Stimulated activated CD8-positive, alpha-beta memory T cell treated with anti-CD3 and anti-CD28 coated beads, Interleukin-12 subunit alpha, Interleukin-12 subunit beta, amount 100 ng/mL, for 4 hours (primary cell): ENCODE data around the gene GMDS.

Source experiments
- DNase-seq: peaks from one replicate; pipeline ENCODE4 v3.0.0-alpha.2; 2020; ENCODE audit warnings: low read depth

Gene GMDS

DNA sequence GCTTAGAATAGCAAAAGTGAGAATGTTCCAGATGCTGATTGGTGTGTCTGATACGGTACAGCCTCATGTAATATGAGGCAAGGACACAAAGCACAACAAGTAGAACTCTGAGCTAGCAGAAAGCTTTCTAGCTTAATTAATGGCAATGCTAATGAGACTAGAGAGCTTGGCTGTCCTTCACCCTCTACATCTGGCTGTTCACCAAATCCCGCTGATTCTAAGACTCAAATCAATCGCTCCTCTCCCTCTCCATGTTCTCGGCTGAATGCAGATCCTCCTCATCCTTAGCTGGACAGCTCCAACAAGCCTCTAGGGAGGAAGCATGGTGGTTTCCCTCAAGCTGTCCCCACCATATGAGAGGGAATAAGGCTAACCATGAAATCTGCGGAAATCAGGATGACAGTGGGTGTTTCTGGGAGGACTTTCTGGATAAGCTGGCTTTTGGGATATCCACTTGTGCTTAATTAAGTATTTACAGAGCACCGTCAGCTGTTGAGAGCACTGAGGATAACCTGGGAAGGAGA is 506.8 kb downstream of the GMDS start:
- no peak for DNase-seq

DNA sequence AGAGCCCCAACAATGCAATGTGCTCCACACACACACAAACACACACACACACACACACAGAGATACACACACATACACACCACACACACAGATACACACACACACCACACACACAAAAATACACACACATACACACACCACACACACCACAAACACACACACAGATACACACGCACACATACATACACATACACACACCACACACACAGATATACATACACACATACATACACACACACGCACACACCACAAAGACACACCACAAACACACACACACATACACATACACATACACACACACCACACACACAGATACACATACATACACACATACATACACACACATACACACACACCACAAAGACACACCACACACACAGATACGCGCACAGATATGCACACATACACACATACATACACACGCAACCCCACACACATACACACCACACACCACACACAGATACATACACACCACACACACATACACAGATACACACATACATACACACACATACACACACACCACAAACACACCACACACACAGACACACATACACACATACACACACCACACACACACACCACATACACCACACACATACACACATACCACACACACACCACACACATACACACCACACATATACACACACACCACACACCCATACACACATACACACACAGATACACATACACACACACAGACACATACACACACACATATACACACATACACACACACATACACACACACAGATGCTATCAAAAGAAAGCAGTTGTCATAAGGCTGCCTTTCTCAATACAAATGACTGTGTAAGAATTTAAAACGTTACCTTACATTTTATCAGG is 507.7 kb downstream of the GMDS start:
- DNase-seq: no peak

DNA sequence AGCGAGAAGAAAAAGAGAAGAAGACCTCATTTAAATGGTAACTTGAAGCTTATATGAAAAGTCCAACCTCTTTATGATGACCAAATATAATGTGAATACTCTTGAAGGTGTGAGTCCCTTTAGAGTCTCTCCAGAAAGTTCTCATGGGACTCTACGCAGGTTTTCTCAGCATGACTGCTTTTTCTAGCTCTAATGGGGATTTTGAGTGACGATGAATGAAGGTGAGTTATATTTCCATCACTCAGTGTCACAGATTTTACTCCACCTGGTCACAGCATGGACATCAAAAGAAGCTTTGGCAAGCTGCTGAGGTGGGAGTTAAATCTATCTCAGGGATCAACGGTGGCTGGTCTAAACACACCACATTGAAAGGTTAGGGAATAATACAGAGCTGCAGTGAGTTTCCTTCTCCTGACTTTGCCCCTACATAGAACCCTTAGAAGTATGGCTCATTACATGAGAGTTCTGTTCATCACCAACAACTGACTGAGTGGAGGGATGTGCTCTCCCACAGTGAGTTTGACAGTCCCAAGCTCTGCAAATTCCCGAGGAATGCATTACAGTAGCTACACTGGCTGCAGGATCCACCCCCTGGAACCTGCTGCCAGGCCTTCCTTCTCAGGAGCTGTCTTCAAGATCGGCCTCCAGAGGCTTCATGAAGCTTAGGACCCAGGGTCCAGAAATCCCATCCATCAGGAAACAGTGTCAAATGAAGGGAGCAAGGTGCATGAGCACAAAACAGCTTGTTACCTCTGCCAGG is 508.9 kb downstream of the GMDS start:
- no peak for DNase-seq

DNA sequence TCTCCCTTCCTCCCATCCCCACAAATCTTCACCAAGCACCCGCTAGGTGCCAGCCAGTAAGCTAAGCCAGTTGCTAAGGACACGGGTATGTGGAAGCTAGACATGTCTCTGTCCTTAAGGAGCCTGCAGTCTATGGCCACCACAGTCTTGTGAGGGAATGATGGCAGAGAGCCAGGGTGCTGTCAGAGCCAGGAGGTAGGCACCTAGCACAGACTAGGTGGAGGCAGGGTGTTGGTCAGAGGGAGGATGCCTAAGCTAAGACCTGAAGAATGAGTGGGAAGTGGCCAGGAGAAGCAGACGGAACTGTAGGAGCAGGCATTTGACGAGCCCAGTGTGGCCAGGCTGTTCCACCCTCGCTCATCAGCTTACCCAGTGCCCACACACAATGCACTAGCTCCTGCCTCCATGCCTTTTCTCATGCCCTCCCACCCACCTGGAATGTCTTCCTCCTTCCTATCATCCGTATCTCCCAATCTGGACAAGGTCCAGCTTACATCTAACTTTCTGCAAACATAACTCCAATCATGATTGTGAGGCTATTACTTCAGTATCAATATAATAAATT is 510.1 kb downstream of the GMDS start:
- DNase-seq: no peak

DNA sequence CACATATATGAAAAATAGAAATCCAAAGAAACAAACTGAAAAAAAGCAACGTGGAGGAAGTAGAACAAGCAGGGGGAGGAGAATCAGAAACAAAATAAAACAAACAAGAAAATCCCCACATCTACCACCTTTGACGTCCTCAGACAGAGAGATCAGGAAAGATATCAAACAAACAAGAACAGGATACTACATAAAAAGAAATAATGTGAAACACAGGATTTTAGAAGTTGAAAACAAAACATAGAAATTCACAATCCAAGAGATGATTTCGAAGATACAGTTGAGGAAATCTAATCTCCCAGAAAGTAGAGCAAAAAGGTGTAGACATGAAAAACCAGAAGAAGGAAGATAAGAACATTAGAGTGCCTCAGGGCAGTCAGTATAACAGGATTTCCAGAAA is 514.5 kb downstream of the GMDS start:
- no peak for DNase-seq

DNA sequence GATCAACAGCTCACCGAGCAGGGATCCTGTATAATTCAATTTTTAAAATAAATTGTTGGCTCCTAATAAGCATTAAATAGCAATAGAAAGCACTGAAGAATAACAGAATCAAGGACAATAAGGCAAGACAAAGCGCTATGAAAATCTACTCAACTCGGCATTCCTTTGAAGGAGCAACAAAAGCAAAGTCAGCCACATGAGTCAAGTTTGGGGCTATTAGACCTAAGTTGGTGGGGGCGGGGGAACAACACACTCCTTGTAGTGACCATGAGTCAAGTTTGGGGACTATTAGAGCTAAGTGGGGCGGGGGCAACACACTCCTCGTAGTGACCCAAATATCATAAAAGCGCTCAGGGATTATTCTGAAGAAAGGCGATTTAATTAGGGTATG is 515.7 kb downstream of the GMDS start:
- DNase-seq: no peak

DNA sequence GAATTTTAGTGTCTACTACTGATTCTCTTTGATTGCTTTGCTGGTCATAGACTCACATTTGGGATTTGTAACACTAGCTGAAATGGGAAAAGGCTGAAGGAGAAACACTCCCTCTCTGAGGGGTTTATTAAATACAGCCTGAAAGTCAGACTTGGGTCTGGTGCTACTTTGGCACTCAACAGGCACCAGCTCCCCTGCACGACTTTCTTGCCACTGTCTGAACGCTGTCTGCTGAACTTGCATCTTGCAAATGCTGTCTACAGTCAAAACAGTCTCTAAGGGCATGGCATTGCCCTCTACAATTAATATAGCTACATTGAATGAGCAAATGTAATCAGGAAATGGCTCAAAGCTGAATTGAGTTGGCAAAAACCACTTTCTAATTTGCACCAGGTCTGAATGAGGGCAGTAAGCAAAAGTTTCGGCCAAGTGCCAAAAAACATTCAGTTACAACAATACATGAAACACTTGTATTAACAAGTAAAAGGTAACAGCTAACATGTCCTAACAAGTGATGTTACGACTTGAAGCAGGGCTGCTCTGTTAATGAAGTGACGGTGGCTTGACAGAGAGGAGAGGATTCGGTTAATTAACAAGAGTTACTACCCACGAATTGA is 516.2 kb downstream of the GMDS start:
- no peak for DNase-seq

DNA sequence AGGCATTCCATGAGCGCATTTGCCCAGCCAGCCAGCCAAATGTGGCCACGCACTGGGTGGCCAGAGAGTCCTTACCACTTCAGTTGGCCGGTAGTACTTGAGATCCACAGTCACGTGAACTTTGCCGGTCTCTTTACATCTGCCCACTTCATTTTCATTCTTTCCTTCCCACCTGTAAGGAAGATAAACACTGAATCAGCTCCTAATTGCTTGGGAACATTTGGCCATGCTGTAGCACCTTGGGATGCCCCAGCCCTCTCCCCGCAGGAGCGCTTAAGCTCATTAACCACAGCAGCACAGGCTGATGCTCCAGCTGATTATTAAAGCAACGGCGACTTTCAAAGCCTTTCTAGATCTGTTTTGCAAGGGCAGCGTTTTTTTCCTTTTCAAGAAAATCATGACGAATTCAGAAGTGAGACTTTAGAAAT is 519.0 kb downstream of the GMDS start:
- no peak for DNase-seq

DNA sequence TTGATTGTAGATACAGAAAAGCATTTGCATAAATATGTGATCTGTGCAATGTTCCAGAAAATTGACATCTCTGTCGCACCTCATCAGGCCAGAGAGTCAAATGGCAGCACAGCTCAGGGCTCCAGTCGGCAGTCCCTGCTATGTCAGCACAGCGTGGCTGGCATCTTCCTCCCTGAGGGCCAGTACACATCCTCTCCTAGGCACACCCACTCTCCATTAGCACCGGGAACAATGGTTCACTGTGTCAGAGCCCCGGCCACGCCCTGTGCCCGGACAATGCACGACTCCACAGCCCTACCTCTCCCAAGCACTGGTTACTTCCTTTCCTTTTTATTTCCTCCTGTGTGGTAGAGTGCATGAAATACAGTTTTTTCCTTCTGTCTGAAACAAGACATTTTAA is 520.8 kb downstream of the GMDS start:
- no peak for DNase-seq

DNA sequence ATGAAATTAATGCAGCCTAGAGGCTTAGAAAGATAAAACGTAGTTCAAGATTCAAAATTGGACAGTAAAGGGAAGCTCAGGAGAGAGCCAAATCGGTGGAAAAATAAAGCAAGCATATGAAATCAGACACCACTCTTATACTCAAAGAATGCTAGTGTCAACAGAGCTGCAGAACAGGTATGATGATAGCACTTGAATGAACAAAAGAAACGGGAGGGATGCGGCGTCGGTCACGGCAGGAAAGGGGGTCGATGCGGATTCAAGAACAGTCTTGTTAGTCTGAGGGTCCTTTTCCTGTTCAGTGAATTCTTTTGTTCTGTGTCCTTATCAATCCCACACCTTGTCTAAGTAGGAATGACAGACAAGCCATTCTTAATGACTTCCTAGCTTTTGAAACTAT is 521.3 kb downstream of the GMDS start:
- no peak for DNase-seq

DNA sequence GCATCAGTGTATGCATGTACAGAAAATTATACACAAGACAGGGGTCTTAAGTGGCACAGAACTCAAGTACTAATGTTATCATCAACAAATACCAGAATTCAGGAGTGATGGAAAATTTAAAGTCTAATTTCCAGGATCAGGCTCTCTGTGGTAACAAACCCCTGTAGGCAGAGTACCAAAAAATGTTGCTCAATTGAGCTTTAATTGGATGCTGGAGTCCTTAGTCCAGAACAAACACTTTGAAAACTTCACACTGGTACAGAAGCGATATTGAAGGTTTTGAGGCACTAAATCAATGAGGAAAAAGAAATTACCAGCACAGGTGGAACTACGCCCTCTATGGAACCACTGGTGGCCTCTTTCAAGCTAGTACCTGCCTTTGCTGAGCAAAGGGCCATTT is 522.6 kb downstream of the GMDS start:
- no peak for DNase-seq

DNA sequence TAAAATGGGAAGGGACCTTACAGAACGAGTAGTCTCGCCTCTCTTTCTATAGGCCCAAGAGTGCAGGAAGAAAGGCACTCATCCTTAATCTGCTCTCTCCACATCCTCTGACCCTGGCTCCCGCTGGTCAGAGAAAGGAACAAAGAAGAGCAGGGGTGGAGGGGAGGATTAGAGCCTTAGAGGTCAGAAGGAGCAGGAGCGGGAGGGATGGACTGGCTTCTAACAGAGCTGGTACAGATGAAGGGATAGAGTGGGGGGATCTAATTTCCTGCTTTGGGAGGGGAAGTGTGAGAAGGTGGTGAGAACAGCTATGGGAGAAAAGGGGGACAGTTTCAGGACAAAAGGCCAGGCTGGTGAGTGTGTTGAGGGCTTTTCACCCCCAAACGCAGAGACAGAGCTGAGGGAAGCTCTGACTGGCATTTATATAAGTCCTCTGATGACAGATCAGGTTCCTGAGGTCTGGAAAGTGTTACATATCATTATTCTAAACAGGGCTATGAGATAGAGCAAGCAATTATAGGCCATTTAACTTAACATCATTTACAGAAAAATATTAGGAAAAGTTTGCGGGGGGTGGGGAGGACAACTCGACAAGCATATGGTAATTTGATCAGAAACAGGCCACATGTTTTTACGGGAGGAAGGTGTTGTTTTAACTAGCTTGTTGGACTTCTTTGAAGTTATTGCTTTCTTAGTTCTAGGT is 524.6 kb downstream of the GMDS start:
- no peak for DNase-seq

DNA sequence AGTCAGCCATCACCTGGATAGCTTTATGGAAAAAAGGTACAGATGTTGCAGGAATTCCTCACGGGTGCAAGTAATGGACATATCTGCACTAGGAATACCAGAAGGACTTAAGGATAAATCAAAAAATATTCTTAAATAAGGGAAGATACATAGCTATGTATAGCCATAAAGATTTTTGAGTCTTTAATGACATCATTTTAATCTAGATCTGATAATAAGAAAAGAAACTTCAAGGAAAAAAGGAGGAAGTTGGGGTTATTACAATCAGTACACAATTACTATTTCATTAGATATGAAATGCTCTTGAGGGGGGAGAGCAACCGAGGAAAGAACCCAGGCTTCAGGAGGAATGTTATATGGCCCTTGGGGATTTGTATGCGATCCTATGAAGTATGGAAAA is 525.5 kb downstream of the GMDS start:
- no peak for DNase-seq

DNA sequence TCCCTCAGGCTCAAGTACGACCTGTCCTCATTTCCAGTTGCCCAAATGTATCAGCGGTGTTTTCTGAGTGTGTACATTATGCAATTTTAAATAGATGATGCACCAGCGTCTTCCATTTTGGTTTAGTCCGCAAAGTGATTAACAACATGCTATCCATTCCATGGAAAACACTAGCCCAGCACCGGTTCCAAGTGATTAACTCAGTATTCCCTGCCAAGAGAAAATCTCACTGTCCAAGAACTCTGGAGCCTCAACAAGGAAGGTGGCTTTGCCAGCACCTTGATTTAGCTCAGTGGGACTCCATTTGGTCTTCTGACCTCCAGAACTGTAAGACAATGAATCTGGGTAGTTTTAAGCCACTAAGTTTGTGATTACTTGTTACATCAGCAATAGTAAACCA is 528.5 kb downstream of the GMDS start:
- no peak for DNase-seq

DNA sequence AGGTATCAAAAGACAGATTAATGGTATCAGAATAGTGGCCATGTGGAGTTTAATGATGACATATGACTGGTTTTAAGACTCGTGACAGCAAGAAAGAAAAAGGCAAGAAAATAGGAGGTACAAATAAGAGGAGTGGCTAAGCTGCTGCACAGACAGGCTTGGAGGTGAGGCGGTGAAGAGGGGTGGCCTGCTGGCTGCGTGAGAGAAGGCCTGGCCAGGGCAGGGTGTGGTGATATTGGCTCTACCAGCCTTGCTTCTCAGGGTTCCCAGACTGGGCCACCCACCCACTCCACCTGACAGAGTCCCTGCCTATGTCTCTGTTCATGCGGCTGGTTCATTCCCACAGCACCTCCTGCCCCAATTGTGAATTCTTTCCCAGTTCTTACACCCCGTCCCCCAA is 529.0 kb downstream of the GMDS start:
- no peak for DNase-seq

DNA sequence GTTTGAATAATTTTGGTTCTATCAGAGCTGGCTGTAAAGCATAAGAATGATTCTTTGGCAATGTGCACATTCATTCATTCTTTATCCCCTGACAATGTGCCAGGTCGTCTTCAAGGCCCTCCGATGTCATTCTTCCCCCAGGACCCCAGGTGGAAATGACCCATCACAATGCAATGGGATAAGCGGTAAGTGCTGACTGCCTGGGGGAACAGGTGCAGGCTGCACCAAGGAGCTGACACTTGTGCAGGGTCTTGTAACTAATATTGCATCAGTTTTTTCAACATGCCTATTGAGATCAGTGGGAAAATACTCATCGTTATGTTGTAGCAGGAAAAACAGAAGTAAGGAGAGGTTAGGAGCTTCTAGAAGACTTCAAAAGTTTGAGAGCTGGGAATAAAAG is 530.1 kb downstream of the GMDS start:
- DNase-seq: no peak

DNA sequence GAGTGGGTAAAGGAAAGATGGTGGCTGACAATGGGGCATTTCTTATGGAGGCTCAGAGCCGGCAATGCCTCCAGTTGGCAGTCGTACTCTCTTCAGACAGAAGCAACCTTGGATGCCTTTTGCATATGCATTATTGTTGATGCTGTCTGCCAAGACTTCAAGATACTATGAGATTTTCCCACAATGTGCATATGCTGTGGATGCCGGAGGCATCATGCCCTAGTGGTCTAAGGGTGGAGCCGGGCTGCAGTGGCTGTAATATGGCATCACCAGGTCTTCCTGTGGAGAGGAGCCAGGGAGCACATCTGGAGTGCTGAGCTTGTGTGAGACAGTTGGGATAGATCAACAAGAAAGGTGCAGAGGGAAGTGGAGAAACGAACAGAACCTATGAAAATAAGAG is 530.8 kb downstream of the GMDS start:
- no peak for DNase-seq

DNA sequence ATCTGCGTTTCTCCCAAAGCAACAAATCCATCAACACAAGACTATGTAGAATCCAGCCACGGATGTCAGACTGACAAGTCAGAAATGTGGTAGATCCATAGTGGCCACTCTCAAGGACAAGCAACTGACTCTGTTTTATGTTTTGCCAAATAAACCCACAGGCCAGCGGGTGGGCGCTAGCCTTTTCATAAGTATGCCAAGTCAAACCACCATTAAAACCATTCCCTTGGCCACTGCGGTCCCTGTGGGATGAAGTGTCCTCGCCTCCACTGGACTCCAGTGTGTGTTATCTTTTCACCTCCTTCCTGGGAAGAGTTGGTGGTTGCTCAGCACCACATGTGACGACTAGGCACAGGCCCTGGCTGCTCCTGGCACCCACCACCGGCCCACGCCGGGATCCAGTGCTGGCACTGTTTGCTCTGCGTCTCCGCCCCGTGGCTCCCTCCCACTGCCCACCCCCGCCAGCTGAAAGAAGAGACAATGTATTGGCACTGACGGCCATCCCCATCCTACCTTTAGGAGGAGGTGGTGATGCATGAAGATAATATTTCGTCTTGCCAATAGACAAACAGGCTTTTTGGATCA is 532.3 kb downstream of the GMDS start:
- no peak for DNase-seq

DNA sequence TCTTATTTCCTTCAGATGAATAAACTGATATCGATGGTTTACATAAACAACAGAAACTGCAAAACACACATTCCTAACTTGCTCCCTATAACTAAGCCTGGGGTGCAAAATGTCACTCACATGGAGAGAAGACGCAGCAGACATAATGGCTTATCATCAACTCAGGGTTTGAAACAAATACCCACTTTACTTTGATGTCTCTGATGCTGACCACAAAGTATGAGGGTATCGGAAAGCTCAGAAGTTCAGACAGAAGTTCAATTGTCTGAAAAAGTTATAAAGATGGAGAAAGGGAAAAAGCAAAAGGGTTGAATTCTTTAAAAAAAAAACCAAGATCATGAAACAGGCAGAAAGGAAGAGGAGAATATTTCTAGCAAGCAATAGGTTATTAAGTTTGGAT is 533.0 kb downstream of the GMDS start:
- no peak for DNase-seq

DNA sequence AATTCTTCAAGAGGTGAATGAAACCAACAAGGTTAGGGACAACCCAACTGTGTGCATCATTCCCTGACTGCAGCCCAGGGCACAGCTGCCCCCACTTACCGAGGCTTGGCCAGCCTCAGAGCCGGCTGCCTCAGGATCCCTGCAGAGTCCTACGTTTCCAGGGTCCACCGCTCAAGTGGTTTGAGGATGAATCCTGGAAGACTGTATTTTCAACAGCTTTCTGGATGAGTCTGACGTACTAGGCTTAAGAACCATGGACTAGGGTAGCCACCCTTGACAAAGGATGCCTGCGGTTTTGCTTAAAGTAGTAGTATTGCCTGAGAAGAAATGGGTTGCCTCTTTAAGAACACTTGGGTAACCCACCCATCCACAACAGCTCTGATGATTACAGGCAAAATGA is 534.3 kb downstream of the GMDS start:
- no peak for DNase-seq

DNA sequence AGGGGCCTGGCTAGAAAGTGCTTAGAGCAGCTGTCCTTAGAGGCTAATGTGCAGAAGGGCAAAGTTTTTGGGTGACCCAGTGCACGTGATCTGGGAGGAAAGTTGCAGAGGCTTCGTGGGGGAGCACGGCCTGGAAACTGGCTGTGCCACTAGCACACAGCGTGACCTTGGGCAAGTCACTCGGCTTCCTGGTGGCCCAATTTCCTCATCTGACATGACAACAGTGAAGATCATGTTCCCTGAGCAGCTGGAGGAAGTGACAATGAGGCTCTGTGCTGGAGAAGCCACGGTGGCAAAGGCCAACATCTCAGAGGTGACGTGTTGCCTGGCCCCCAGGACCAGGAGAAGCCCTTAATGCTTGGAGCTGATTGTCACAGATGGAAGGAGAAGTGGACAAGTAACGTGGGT is 536.2 kb downstream of the GMDS start:
- no peak for DNase-seq

DNA sequence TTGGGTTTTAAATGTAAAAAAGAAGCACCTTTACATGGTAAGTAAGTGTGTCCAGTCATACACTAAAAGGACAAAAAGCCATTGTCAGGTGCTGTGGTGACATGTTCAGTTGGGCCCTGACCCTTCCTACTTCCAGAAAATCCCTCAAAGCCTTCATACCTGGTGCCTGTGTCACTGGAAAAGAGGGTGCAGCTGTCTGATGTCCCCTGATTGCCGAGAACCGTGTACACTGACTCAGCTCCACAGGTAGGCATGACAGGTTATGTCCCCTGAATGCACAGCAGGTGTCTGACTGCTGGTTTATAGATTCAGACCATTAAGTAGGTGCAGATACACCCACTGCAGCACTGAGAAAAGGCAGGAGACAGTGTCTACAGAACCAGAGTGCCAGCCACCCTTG is 536.6 kb downstream of the GMDS start:
- DNase-seq: no peak
